Measurements from ENCODE around the gene COX8A. TPM values are rescaled to one million over a fixed set of nuclear protein-coding genes. Genes with fewer than 3 reads are reported as not detected.

Gene COX8A
- total RNA-seq, 1 experiment from 2014 or later, result 1,023 TPM

GRCh38 chr11:64001484-64002420, 27.3 kb downstream of the COX8A start:
- no peak for DNase-seq (ENCODE audit: low read depth)

DNA sequence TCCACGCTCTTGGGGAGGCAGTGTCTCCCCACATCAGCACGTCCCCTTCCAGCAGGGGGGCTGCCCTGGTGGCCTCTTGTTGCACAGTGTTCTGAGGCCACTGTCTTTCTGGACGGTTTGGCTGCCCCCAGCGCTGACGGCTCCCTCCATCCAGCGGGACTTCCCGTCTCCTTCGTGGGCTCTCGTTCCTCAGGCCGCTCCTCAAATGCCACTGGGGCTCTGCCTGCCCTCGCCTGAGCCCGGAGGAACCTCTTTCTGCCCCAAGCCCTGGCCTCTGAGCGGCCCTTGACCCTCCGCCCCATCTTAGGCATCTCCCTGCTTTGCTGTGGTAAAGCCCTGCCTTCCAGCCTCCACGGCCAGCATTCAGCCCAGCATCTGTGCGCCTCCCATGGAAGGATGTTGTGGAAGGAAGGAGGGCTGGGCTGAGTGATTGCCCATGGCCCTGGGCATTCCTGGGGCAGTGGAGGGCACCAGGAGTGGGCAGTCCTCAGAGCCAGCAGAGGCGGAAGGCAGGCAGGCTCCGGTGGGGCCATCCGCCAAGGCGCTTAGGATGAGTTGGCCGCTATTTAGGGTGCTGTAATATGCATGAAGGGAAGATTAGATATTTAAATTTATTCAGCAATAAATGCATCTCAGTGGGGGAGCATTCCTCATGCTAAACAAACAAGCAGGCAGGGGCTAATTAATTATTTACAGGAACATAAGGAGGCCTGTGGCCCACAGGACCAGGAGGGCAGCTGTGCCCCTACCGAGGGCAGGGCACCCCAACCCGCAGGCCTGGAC, 29.6 kb downstream of the COX8A start:
- DNase-seq (ENCODE audit: low read depth), result no peak

GRCh38 chr11:64004590-64004984, 30.2 kb downstream of the COX8A start:
- peak; percentile 42 for DNase-seq (ENCODE audit: low read depth)

- no peak for DNase-seq (ENCODE audit: low read depth)
Observed at GRCh38 chr11:64005691-64006090, 31.3 kb downstream of the COX8A start.

- no peak for DNase-seq (ENCODE audit: low read depth)
Observed at GRCh38 chr11:64006398-64006797, 32.0 kb downstream of the COX8A start.

DNA sequence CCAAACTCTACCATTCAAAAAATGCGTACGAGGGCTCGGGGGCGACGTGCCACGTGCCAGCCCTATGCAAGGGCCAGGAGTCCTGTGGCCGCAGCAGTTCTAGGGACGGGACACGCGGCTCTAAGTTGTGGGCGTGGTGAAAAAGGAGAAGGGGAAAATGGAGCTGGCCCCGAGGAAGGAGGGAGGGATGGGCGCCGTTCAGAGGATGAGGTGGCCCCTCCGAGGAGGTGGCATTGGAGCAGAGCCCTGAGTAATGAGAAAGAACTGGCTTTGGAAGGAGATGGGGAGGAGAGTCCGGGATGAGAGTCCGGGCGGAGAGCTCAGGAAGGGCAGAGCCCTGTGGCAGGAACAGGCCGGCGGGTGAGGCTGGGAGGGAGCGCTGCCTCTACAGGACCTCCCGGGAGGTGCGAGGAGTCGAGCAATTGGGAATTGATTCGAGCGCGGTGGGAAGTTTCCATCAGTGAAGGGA, 32.8 kb downstream of the COX8A start:
- no peak for DNase-seq (ENCODE audit: low read depth)

DNA sequence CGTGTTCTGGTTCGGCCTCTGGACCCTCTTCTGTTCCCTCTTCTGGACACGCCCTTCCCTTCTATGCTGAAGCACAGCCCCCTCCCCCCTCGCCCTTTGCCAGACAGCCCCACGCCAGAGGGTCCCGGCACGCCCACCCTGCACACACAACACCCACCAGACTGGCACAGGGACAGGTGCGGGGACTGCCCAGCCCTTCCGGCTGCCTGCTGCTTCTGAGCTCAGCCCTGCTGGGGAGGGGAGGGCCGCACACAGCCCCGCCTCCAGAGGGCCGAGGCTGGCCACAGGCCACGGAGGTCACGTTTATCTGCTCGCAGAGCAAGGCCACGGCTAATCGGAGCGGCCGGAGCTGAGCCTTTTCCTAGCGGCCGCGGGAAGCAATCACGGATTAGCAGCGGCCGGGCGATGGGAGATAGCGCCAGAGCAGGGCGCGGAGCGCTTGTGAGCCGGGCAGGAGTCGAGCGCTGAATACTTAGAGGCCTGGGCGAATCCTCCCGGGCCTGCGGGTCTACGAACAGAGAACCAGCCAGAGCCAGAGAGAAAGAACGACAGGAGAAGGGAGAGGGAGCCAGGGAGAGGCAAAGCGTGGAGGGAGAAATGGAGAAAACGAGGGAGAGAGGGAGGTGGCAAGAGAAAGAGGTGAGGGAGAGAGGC, 33.3 kb downstream of the COX8A start:
- DNase-seq (ENCODE audit: low read depth), result no peak

DNA sequence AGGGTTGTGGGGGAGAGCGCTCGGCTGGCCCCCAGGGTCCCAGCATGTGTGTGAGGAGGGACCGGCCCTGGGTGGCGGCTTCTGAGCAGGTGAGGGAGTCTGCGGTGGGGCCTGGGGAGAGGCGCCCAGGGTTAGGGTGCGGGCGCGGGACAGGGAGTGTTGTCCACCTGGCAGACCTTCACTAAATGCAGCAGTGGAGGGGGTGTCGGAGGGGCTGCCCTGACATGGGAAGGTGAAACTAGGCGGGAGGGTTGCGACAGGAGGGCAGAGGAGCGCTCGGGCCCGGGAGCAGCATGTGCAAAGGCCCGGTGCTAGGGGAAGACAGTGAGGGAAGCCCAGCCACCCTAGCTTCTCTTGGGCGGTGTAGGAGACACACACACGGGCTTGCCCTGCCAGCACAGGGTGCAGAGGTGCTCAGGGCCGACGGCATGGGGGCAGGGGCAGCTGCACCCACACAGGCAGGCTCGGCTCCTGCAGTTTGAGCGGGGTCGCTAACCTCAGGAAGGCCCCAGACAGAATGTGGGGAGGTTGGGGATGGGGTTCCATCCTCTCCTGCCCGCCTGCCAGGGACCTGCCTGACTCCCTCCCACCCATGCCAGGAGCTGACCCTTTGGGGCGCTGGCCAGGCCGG, 34.0 kb downstream of the COX8A start:
- DNase-seq (ENCODE audit: low read depth), result no peak

DNA sequence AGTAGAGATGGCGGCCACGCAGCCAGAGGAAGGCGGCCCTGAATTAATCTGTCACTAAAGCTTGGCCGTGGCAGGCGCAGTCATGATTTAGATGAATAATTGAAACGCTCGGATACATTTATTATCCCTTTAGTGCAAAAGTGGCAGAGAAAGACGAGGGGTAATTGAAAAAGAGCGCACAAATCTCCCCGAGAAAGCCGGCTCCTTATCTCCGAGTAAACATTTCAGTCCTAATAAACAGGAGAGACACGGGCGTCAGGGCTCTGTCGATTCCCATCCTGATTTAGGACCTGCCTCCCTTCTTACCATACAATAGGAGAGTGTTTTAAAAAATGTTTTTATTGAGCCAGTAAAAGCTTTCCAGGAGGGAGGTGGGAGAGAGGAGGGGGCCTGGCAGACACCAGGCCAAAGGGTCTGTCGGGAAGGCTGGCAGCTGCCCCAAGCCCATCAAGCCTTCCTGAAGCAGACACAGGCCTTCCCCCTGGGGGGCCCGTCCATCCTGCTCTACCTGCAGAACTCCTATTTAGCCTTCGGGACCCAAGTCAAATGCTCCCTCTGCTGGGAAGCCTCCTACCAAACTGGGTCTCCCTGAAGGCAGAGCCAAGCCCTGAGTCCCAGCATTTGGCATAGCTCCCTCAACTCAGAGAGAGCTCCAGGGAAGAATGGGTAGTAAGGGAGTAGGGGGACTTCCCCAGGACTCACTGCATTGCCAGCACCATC, 34.7 kb downstream of the COX8A start:
- no peak for DNase-seq (ENCODE audit: low read depth)

DNA sequence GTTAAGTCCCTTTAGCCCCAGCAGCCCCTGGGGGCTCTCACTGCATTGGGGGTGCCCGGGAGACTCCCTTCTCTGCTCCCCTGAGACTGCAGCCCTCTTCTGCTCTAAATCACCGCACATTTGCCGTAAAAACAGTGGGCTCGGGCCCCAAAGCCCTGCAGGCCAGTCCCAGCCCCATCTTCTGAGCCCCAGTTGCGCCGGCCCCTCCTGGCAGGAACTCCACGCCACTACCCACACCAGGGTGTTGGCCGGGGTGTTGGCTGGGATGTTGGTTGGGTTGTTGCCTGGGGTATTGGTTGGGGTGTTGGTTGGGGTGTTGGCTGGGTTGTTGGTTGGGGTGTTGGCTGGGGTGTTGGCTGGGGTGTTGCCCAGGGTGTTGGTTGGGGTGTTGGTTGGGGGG, 35.3 kb downstream of the COX8A start:
- no peak for DNase-seq (ENCODE audit: low read depth)

DNA sequence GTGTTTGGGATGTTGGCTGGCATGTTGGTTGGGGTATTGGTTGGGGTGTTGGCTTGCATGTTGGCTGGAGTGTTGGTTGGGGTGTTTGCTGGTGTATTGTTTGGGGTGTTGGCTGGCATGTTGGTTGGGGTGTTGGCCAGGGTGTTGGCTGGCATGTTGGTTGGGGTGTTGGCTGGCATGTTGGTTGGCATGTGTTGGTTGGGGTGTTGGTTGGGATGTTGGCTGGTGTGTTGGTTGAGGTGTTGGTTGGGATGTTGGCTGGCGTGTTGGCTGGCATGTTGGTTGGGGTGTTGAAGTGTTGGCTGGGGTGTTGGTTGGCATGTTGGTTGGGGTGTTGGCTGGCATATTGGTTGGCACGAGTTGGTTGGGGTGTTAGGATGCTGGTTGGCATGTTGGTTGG, 36.4 kb downstream of the COX8A start:
- no peak for DNase-seq (ENCODE audit: low read depth)

DNA sequence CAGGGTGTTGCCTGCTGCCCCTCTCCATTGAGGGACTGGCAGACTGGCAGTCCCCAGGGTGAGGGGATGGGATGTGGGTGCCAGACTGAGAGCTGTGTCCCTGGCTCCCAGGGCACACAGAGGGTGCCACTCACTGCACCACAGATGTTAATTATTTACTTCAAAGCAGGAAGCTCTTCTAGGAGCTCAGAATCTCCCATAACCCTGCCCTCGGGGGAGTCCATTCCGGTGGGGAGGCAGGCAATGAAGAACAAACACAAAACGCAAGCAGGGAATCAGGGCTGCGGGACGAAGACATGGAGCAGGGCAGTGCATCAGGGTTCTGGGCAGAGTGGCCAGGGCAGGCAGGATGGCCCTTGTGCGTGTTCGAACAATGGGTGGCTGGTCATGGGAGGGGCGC, 37.0 kb downstream of the COX8A start:
- no peak for DNase-seq (ENCODE audit: low read depth)

- DNase-seq (ENCODE audit: low read depth), result no peak
Observed at GRCh38 chr11:64013141-64013896, 38.9 kb downstream of the COX8A start.

DNA sequence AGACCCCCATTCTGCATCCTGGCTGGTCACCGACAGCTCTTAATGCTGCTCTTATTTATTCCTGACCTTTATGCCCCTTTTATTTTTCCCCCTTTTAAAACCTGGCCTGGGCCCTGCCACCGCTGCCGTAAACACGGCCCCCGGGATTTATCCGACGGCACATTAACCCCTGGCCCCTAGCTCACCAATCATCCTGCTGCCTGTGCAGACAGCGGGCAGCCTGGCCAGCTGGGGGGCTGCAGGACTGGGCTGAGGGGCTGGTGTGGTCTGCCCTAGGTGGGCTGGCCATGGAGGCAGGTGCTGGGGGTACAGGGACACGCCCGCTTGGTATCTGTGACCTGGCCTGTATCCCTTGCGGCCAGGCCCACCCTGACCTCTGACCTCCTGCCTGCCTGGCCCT, 39.9 kb downstream of the COX8A start:
- DNase-seq (ENCODE audit: low read depth), result no peak

DNA sequence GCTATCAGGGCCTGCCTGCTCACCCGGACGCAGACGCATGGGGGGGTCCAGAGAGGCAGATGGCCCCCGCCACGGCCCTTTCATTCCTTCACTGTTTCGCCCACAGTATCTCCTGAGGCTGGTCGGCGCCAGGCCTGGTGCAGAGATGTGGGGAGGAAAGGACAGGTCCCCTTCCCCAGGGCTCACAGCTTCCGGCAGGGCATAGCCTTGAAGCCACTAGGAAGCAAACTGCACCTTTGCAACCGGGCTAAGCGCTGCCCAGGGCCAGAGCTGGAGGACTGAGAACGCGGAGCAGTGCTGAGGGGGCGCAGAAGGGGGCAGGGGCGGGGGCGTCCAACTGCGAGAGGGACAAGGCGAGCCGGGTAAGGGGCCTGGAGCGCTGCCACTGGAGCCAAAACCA, 41.1 kb downstream of the COX8A start:
- no peak for DNase-seq (ENCODE audit: low read depth)

DNA sequence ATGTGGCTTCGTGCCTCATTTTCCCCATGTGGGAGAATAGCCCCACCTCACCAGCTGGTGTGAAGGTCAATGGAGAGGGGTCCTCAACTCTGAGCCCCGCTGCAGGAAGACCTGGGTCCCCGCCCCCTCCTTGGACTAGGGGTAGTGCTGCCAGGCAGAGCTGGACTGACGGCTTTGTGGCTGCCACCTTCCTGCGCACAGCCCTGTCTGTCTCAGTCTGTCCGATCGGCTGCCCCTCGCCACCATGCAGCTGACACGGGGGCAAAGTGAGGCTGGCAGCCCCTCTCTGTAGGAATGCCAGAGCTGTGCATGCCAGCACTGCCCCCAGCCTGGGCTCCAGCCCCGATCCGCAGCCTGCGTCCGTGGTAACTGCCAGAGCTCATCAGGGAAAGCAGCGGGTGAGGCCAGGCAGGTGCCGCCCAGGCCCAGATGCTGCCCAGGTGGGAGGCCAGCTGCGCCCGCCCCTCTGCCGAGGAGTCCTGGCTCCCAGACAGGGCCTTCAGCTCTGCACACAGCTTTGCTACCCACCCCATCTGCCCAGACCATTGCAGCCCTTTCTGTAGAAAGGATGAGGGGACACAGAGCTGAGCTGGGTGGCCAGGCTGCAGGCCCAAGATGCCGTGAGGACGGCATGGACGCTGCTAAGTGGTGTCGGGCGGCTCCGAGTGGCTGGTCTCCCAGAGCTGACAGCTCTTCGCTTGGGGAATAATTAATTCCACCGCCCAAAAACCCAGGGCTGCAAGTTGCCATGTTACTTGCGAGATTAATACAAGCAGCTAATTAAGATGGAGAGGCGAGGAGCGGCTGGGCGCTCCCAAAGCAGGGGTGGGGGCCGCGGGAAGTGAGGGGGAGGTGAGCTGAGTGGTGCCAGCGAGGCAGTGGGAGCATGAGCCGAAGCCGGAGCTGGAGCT, 41.8 kb downstream of the COX8A start:
- DNase-seq (ENCODE audit: low read depth), result no peak

DNA sequence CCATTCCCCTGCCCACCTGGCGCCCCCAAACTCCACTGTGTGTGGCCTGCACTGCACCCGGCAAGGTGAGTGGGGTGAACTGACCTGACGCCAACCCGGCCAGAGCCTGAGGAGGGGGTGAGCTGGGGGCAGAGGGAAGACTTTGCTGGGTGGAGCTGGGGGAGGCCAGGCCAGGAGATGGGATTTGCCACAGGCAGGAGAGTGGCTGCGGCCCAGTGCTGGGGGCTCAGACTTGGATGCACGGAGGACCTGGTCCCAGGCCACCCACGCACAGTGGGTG, 43.5 kb downstream of the COX8A start:
- DNase-seq (ENCODE audit: low read depth), result no peak

GRCh38 chr11:64018310-64018709, 43.9 kb downstream of the COX8A start:
- no peak for DNase-seq (ENCODE audit: low read depth)
